B cell (primary cell): ENCODE data around the gene RSRC2. TPM values are rescaled to one million over a fixed set of nuclear protein-coding genes. Genes with fewer than 3 reads are reported as not detected.
A peak's percentile ranks its signal among the peaks of the same experiment; 100 is the strongest.

Experiments used
- ATAC-seq: fragments of 200-7000 bp; cut with Tn5 transposase; one replicate; pipeline ENCODE4 v1.10.0; 2021; ENCODE audit warnings: low read depth, mild to moderate bottlenecking, moderate number of reproducible peaks, moderate library complexity
- CTCF ChIA-PET: fragments of 350-600 bp; sonication (Branson Sonifier 250); formaldehyde crosslinking; loops from one replicate; lab custom pipeline; 2021; ENCODE audit warnings: antibody characterized with exemption, inconsistent platforms; lab: Charles Lee
- POLR2A ChIA-PET: fragments of 350-600 bp; sonication (Branson Sonifier 250); formaldehyde crosslinking; loops from one replicate; lab custom pipeline; 2021; ENCODE audit warnings: antibody characterized with exemption; lab: Charles Lee
- DNase-seq: peaks from one replicate; pipeline ENCODE4 v3.0.0; 2013
- H2AFZ ChIP-seq: 2 replicates; pipeline ENCODE4 v1.6.1; 2012; ENCODE audit warnings: mild to moderate bottlenecking, low read depth, low read length; ENCODE audit not compliant: insufficient read depth, poor library complexity, severe bottlenecking
- H3K27ac ChIP-seq, 2 donors: 1 replicate in 1 of 2; 2 replicates in 1 of 2; pipeline ENCODE4 v1.5.1; 2012 to 2013; ENCODE audit warnings: low read length in 2 of 2, mild to moderate bottlenecking in 2 of 2, moderate library complexity in 1 of 2
- H3K27me3 ChIP-seq, 4 experiments: fragments of 200-600 bp in 1 of 4; sonication (generic) in 1 of 4; replicated peaks in 1 of 4; 1 replicate in 2 of 4; 2 replicates in 2 of 4; pipeline versions ENCODE4 v1.6.1 to v1.7.0; 2013 to 2016; ENCODE audit warnings: low read length in 3 of 4, mild to moderate bottlenecking in 2 of 4, mixed read lengths in 1 of 4, moderate library complexity in 1 of 4; ENCODE audit not compliant: insufficient read depth in 4 of 4, control insufficient read depth in 3 of 4; ENCODE audit errors: control extremely low read depth in 1 of 4
- H3K36me3 ChIP-seq, 2 experiments: replicated peaks in 1 of 2; 1 replicate in 1 of 2; 2 replicates in 1 of 2; pipeline versions ENCODE4 v1.6.1 to v1.7.1; 2013; ENCODE audit warnings: low read length in 1 of 2; ENCODE audit not compliant: insufficient read depth in 2 of 2, control insufficient read depth in 1 of 2; ENCODE audit errors: control extremely low read depth in 1 of 2, extremely low read depth in 1 of 2
- H3K4me1 ChIP-seq, 2 donors: fragments of 200-600 bp in 1 of 2; sonication (generic) in 1 of 2; 1 replicate in 1 of 2; 2 replicates in 1 of 2; pipeline versions ENCODE4 v1.5.1 to v1.6.1; 2013 to 2017; ENCODE audit warnings: low read length in 2 of 2; ENCODE audit not compliant: control insufficient read depth in 2 of 2, insufficient read depth in 2 of 2
- H3K4me2 ChIP-seq: replicated peaks from 2 replicates; pipeline ENCODE3; 2012; ENCODE audit warnings: mild to moderate bottlenecking, low read depth, low read length; ENCODE audit not compliant: poor library complexity, severe bottlenecking
- H3K4me3 ChIP-seq, 5 experiments: fragments of 200-600 bp in 1 of 5; sonication (generic) in 1 of 5; 1 replicate in 3 of 5; 2 replicates in 2 of 5; pipeline versions ENCODE4 v1.5.1 to v1.7.0; 2011 to 2016; ENCODE audit warnings: low read length in 4 of 5, mild to moderate bottlenecking in 4 of 5, low read depth in 2 of 5, control low read depth in 1 of 5, moderate library complexity in 1 of 5; ENCODE audit not compliant: insufficient read depth in 1 of 5; ENCODE audit errors: control extremely low read depth in 1 of 5, extremely low read depth in 1 of 5
- H3K79me2 ChIP-seq: fragments of 200-600 bp; sonication (generic); one replicate; pipeline ENCODE4 v1.6.0; 2016; ENCODE audit warnings: low read length; ENCODE audit not compliant: control insufficient read depth, insufficient read depth
- H3K9ac ChIP-seq: fragments of 200-600 bp; sonication (generic); 2 replicates; pipeline ENCODE4 v1.6.1; 2017; ENCODE audit warnings: mild to moderate bottlenecking, low read length, moderate library complexity
- H3K9me3 ChIP-seq, 3 donors: one replicate each; pipeline versions ENCODE4 v1.6.1 to v1.7.1; 2013; ENCODE audit warnings: low read length in 2 of 3; ENCODE audit not compliant: control insufficient read depth in 2 of 3, insufficient read depth in 1 of 3; ENCODE audit errors: control extremely low read depth in 1 of 3
- H4K20me1 ChIP-seq: 2 replicates; pipeline ENCODE4 v1.6.0; 2012; ENCODE audit warnings: mild to moderate bottlenecking, low read length; ENCODE audit not compliant: insufficient read depth, control insufficient read depth, poor library complexity, severe bottlenecking
- H3K27ac Mint-ChIP-seq: one replicate; pipeline ENCODE4 v1.8.0; 2021; ENCODE audit warnings: mixed read lengths
- H3K27me3 Mint-ChIP-seq: one replicate; pipeline ENCODE4 v1.8.0; 2021; ENCODE audit warnings: mixed read lengths
- H3K4me1 Mint-ChIP-seq: one replicate; pipeline ENCODE4 v1.8.0; 2021; ENCODE audit warnings: mixed read lengths
- H3K4me3 Mint-ChIP-seq: one replicate; pipeline ENCODE4 v1.8.0; 2021; ENCODE audit warnings: mixed read lengths
- H3K9me3 Mint-ChIP-seq: one replicate; pipeline ENCODE4 v1.8.0; 2022; ENCODE audit warnings: mixed read lengths; ENCODE audit not compliant: insufficient read depth
- EZH2 ChIP-seq: IDR thresholded peaks from 2 replicates; pipeline ENCODE4 v1.6.1; 2012; ENCODE audit warnings: borderline replicate concordance, low read depth, mild to moderate bottlenecking, moderate library complexity, low read length; ENCODE audit not compliant: insufficient read depth, poor library complexity, severe bottlenecking
- WGBS: methylation state at CpG from one replicate; pipeline ENCODE4 v1.1.5; 2013; ENCODE audit warnings: missing lambda C conversion rate; ENCODE audit not compliant: insufficient coverage; 5-methylcytosine and 5-hydroxymethylcytosine counted together
- intact Hi-C: fragments of 100-400 bp; cut with micrococcal nuclease; formaldehyde crosslinking; loops from one replicate; pipeline ENCODE4 v1.10.0; 2022
- polyA plus RNA-seq: library from polyadenylated mRNA; depleted of rRNA; stranded (reverse); fragments of >200 nt; gene quantifications from 2 replicates; pipeline ENCODE4 v1.2.3, GENCODE V29; 2012
- total RNA-seq, 2 donors: library from RNA; stranded (reverse); fragments of 120-200 nt in 1 of 2; gene quantifications; 1 replicate in 1 of 2; 2 replicates in 1 of 2; pipeline versions ENCODE4 v1.2.3 to v1.2.4, GENCODE V29; 2013 to 2022
- TF ChIP-seq, protein P1 (sequence below): fragments of 200-600 bp; IDR thresholded peaks from one replicate; pipeline ENCODE4 v1.8.0; 2022; ENCODE audit warnings: antibody characterized with exemption, mild to moderate bottlenecking

The RSRC2 gene
- total and polyA plus RNA-seq, 2 donors (not counting 1 experiment from before 2014, with no cell fraction given): 56.2 to 151 TPM

- H3K4me2 ChIP-seq: peak overlapping the region; percentile 83
- peaks cover 76% of the 10 kb centered on the region for H3K79me2 ChIP-seq
- CTCF ChIA-PET: interaction anchor here (0.8 to 1.1 kb wide), 2 partner anchors 11 to 124 kb away, joined by 3 read pairs; no protein-coding TSS in a partner anchor
- DNase-seq (no peak), ATAC-seq (no peak)
- H3K4me1 Mint-ChIP-seq: peaks cover 43% of the 10 kb centered on the region
- peak overlapping the region; percentile 61 for H3K9ac ChIP-seq
- peak overlapping the region; percentile 63 for H3K27ac Mint-ChIP-seq
- H2AFZ ChIP-seq: no peak overlapping the region
- no peaks in the 10 kb centered on the region for H3K9me3 Mint-ChIP-seq
- H3K27me3 Mint-ChIP-seq: no peaks in the 10 kb centered on the region
- peaks cover 39 to 43% of the 10 kb centered on the region in 2 donors for H3K4me1 ChIP-seq
- H4K20me1 ChIP-seq: peaks cover 70% of the 10 kb centered on the region
- POLR2A ChIA-PET: interaction anchor here (0.6 to 4.3 kb wide), 2 partner anchors 18 to 23 kb away, joined by 3 to 63 read pairs; partner anchors contain the start of gene ZCCHC8
- intact Hi-C loops: no loop called here
- TF ChIP-seq, protein P1, sequence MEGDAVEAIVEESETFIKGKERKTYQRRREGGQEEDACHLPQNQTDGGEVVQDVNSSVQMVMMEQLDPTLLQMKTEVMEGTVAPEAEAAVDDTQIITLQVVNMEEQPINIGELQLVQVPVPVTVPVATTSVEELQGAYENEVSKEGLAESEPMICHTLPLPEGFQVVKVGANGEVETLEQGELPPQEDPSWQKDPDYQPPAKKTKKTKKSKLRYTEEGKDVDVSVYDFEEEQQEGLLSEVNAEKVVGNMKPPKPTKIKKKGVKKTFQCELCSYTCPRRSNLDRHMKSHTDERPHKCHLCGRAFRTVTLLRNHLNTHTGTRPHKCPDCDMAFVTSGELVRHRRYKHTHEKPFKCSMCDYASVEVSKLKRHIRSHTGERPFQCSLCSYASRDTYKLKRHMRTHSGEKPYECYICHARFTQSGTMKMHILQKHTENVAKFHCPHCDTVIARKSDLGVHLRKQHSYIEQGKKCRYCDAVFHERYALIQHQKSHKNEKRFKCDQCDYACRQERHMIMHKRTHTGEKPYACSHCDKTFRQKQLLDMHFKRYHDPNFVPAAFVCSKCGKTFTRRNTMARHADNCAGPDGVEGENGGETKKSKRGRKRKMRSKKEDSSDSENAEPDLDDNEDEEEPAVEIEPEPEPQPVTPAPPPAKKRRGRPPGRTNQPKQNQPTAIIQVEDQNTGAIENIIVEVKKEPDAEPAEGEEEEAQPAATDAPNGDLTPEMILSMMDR: no peak
- no peak for TF ChIP-seq EZH2
- no peaks in the 10 kb centered on the region for H3K27me3 ChIP-seq
- WGBS: 70% methylated on average over 3 of the region's 8 CpGs
- H3K4me3 ChIP-seq: peak overlapping the region in 1 of 5 experiments; percentile 99
- peak overlapping the region in 1 of 2 donors; percentile 46 for H3K27ac ChIP-seq
- peaks cover 18 to 53% of the 10 kb centered on the region in 2 experiments for H3K36me3 ChIP-seq
- H3K4me3 Mint-ChIP-seq: peak overlapping the region; percentile 84
- H3K9me3 ChIP-seq: no peaks in the 10 kb centered on the region
Measured at GRCh38 chr12:122523846-122524718, 2.7 kb downstream of the RSRC2 start.

- no peaks in the 10 kb centered on the region for H3K9me3 Mint-ChIP-seq
- DNase-seq (no peak), ATAC-seq (no peak)
- Histone ChIP-seq H3K9ac (no peak overlapping the region), H2AFZ (no peak overlapping the region), H3K4me2 (peak overlapping the region; percentile 83), H3K36me3 (peaks cover 25 to 61% of the 10 kb centered on the region in 2 experiments), H3K9me3 (no peaks in the 10 kb centered on the region), H3K79me2 (peaks cover 78% of the 10 kb centered on the region), H3K27ac (peak overlapping the region in 1 of 2 donors; percentile 46), H3K4me3 (no peak overlapping the region), H4K20me1 (peaks cover 78% of the 10 kb centered on the region), H3K4me1 (peaks cover 36 to 42% of the 10 kb centered on the region in 2 donors), H3K27me3 (no peaks in the 10 kb centered on the region)
- no peak overlapping the region for H3K27ac Mint-ChIP-seq
- TF ChIP-seq EZH2: no peak
- H3K4me1 Mint-ChIP-seq: peaks cover 45% of the 10 kb centered on the region
- ChIA-PET POLR2A (no interaction called here), CTCF (interaction anchor here (0.8 to 1.1 kb wide), 2 partner anchors 10 to 123 kb away, joined by 3 read pairs; no protein-coding TSS in a partner anchor)
- WGBS: 91% methylated on average over 4 of the region's 8 CpGs
- intact Hi-C loops: no loop called here
- H3K4me3 Mint-ChIP-seq: peak overlapping the region; percentile 84
- no peaks in the 10 kb centered on the region for H3K27me3 Mint-ChIP-seq
Measured at GRCh38 chr12:122523280-122523679, 3.5 kb downstream of the RSRC2 start.
